Neural progenitor cell (in vitro differentiated cells): ENCODE results near the gene YTHDF1. TPM values are rescaled to one million over a fixed set of nuclear protein-coding genes. Genes with fewer than 3 reads are reported as not detected.

Experiments used
- DNase-seq: peaks from one replicate; pipeline ENCODE4 v3.0.0-alpha.2; 2016; ENCODE audit warnings: low spot score
- H2AFZ ChIP-seq: fragments of 200-600 bp; sonication (generic); replicated peaks from 2 replicates; pipeline ENCODE4 v1.6.1; 2016; ENCODE audit warnings: antibody characterized with exemption
- H3F3A ChIP-seq: fragments of 200-600 bp; sonication (generic); 2 replicates; pipeline ENCODE4 v1.6.1; 2016; ENCODE audit warnings: antibody characterized with exemption, low read depth
- H3K27ac ChIP-seq: fragments of 200-600 bp; sonication (generic); 2 replicates; pipeline ENCODE4 v1.5.1; 2016; ENCODE audit warnings: mild to moderate bottlenecking
- H3K27me3 ChIP-seq: fragments of 200-600 bp; sonication (generic); 2 replicates; pipeline ENCODE4 v1.6.1; 2016; ENCODE audit warnings: mild to moderate bottlenecking, moderate library complexity
- H3K36me3 ChIP-seq: fragments of 200-600 bp; sonication (generic); 2 replicates; pipeline ENCODE4 v1.5.1; 2016
- H3K4me1 ChIP-seq: fragments of 200-600 bp; sonication (generic); 2 replicates; pipeline ENCODE4 v1.6.1; 2016; ENCODE audit warnings: mixed run types
- H3K4me2 ChIP-seq: fragments of 200-600 bp; sonication (generic); 2 replicates; pipeline ENCODE4 v1.6.1; 2016
- H3K4me3 ChIP-seq: fragments of 200-600 bp; sonication (generic); 2 replicates; pipeline ENCODE4 v1.5.1; 2016
- H3K79me2 ChIP-seq: fragments of 200-600 bp; sonication (generic); 2 replicates; pipeline ENCODE4 v1.6.1; 2016; ENCODE audit warnings: low read depth
- H3K9ac ChIP-seq: fragments of 200-600 bp; sonication (generic); 2 replicates; pipeline ENCODE4 v1.6.1; 2016
- H3K9me3 ChIP-seq: fragments of 200-600 bp; sonication (generic); 2 replicates; pipeline ENCODE4 v1.5.1; 2016; ENCODE audit warnings: low read depth
- H4K20me1 ChIP-seq: fragments of 200-600 bp; sonication (generic); 2 replicates; pipeline ENCODE4 v1.6.1; 2016; ENCODE audit warnings: low read depth
- H3K27ac Mint-ChIP-seq: 3 replicates; pipeline ENCODE4 v1.8.0; 2021; ENCODE audit warnings: mixed read lengths
- H3K27me3 Mint-ChIP-seq: 2 replicates; pipeline ENCODE4 v1.8.0; 2022; ENCODE audit warnings: low read depth, mild to moderate bottlenecking, inconsistent platforms, moderate library complexity, mixed read lengths; ENCODE audit not compliant: insufficient read depth
- H3K36me3 Mint-ChIP-seq: 3 replicates; pipeline ENCODE4 v1.8.0; 2021; ENCODE audit warnings: mixed read lengths
- H3K4me1 Mint-ChIP-seq: 3 replicates; pipeline ENCODE4 v1.8.0; 2021; ENCODE audit warnings: mixed read lengths
- H3K4me3 Mint-ChIP-seq: 3 replicates; pipeline ENCODE4 v1.8.0; 2021; ENCODE audit warnings: mild to moderate bottlenecking, moderate library complexity, mixed read lengths
- H3K9me3 Mint-ChIP-seq: 3 replicates; pipeline ENCODE4 v1.8.0; 2020; ENCODE audit warnings: mixed read lengths
- CTCF ChIP-seq: fragments of 200-600 bp; sonication (generic); IDR thresholded peaks from 2 replicates; pipeline ENCODE4 v1.5.1; 2017; ENCODE audit warnings: antibody characterized with exemption, mild to moderate bottlenecking
- EZH2 ChIP-seq: fragments of 200-600 bp; sonication (generic); IDR thresholded peaks from 2 replicates; pipeline ENCODE4 v1.6.1; 2017; ENCODE audit warnings: antibody characterized with exemption, mild to moderate bottlenecking, moderate library complexity
- EZH2phosphoT487 ChIP-seq: fragments of 200-600 bp; sonication (generic); IDR thresholded peaks from 2 replicates; pipeline ENCODE4 v1.6.1; 2017; ENCODE audit warnings: antibody characterized with exemption
- total RNA-seq: library from RNA; depleted of rRNA; stranded (reverse); fragments of >200 nt; gene quantifications from 2 replicates; pipeline ENCODE4 v1.2.3, GENCODE V29; 2015; ENCODE audit warnings: low replicate concordance

Gene YTHDF1
- total RNA-seq, 1 donor from 2014 or later, result 28.1 TPM

- H3K27ac ChIP-seq, result no peak overlapping the region
- H3K27me3 Mint-ChIP-seq, result peaks cover 7% of the 10 kb centered on the region
- H3K36me3 Mint-ChIP-seq, result no peaks in the 10 kb centered on the region
- H3K4me1 ChIP-seq, result no peaks in the 10 kb centered on the region
- no peaks in the 10 kb centered on the region for H3K27me3 ChIP-seq
- H3K9me3 Mint-ChIP-seq, result no peaks in the 10 kb centered on the region
- H3K79me2 ChIP-seq, result no peaks in the 10 kb centered on the region
- no peak overlapping the region for H3K9ac ChIP-seq
- H3K4me2 ChIP-seq, result no peak overlapping the region
- no peak for DNase-seq
- H3K36me3 ChIP-seq, result no peaks in the 10 kb centered on the region
- TF ChIP-seq CTCF, result no peak
- no peak for TF ChIP-seq EZH2phosphoT487
- TF ChIP-seq EZH2, result no peak
- no peak overlapping the region for H3K27ac Mint-ChIP-seq
- H4K20me1 ChIP-seq, result no peaks in the 10 kb centered on the region
- no peak overlapping the region for H3K4me3 Mint-ChIP-seq
- H3K9me3 ChIP-seq, result no peaks in the 10 kb centered on the region
- no peaks in the 10 kb centered on the region for H3F3A ChIP-seq
- no peak overlapping the region for H2AFZ ChIP-seq
- H3K4me1 Mint-ChIP-seq, result peaks cover 2% of the 10 kb centered on the region
- H3K4me3 ChIP-seq, result no peak overlapping the region
Observed at GRCh38 chr20:63156221-63156671, 59.7 kb downstream of the YTHDF1 start.

DNA sequence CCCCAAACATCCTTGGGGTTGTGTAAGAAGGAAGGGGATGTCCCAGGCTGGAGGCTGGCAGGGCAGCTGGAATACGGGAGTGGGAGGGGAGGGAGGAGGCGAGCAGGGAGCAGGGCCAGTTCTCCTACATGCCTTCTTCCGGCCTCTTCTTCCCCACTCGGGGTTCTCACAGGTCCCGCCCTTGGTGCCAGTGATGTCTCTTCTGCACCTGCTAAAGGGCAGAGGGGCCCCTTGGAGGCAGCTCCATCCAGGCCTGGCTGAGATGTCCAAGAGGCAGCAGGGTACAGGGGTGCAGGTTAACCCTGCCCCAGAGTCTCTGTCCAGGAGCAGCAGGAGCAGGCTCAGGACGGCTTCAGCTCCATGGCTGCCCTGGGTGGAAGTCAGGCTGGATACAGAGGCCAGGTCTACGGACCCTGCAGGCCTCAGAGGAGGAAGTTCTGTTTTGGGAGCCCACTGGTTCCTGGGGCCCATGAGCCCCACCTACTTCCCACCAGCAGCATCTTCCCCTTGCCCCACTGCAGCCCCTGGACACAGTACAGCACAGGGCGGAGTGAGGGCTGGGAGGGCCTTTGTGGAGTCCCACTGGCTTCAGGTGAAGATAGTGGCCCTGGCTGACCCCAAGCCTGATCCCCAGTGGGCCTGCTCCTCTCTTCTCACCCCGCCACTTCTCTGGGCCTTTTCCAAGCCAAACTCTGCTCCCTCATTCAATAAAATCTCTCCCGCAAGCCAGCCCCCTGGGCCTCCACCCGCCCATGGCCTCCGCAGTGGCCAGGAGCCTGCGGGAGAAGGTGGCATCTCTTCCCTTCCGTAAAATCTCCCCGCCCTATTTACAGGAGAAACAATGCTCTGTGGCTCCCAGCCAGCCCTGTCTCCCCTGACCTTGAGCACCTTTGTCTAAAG lies 60.4 kb downstream of the YTHDF1 start:
- peaks cover 7% of the 10 kb centered on the region for H3K27me3 Mint-ChIP-seq
- Histone ChIP-seq H3K4me2 (no peak overlapping the region), H4K20me1 (no peaks in the 10 kb centered on the region), H3K4me3 (no peak overlapping the region), H3K27ac (no peak overlapping the region), H3F3A (no peaks in the 10 kb centered on the region), H2AFZ (no peak overlapping the region), H3K79me2 (no peaks in the 10 kb centered on the region), H3K4me1 (no peaks in the 10 kb centered on the region), H3K9ac (no peak overlapping the region), H3K27me3 (no peaks in the 10 kb centered on the region), H3K36me3 (no peaks in the 10 kb centered on the region), H3K9me3 (no peaks in the 10 kb centered on the region)
- H3K36me3 Mint-ChIP-seq, result no peaks in the 10 kb centered on the region
- TF ChIP-seq EZH2phosphoT487 (no peak), EZH2 (no peak), CTCF (no peak)
- DNase-seq, result no peak
- peak overlapping the region; percentile 21 for H3K4me3 Mint-ChIP-seq
- H3K9me3 Mint-ChIP-seq, result no peaks in the 10 kb centered on the region
- no peak overlapping the region for H3K27ac Mint-ChIP-seq
- peaks cover 2% of the 10 kb centered on the region for H3K4me1 Mint-ChIP-seq

GRCh38 chr20:63154395-63154794 lies 61.5 kb downstream of the YTHDF1 start:
- H3K27me3 Mint-ChIP-seq, result peaks cover 4% of the 10 kb centered on the region
- peaks cover 3% of the 10 kb centered on the region for H3K9me3 Mint-ChIP-seq
- Histone ChIP-seq H2AFZ (no peak overlapping the region), H3K4me2 (no peak overlapping the region), H4K20me1 (no peaks in the 10 kb centered on the region), H3K27ac (no peak overlapping the region), H3K4me1 (no peaks in the 10 kb centered on the region), H3K9ac (no peak overlapping the region), H3K27me3 (no peaks in the 10 kb centered on the region), H3K4me3 (no peak overlapping the region), H3K36me3 (no peaks in the 10 kb centered on the region), H3F3A (no peaks in the 10 kb centered on the region), H3K79me2 (no peaks in the 10 kb centered on the region), H3K9me3 (no peaks in the 10 kb centered on the region)
- H3K4me3 Mint-ChIP-seq, result no peak overlapping the region
- DNase-seq, result no peak
- no peaks in the 10 kb centered on the region for H3K36me3 Mint-ChIP-seq
- H3K4me1 Mint-ChIP-seq, result peaks cover 5% of the 10 kb centered on the region
- no peak for TF ChIP-seq EZH2
- no peak for TF ChIP-seq EZH2phosphoT487
- TF ChIP-seq CTCF, result no peak
- no peak overlapping the region for H3K27ac Mint-ChIP-seq
